BLaER1 (cell line): ENCODE data around the gene MRPS27.

ENCODE experiments used
- H3K27ac ChIP-seq: shearing (Covaris generic); formaldehyde crosslinking; 2 replicates; pipeline ENCODE4 v1.8.1; 2022
- H3K27me3 ChIP-seq: shearing (Covaris generic); formaldehyde crosslinking; 2 replicates; pipeline ENCODE4 v1.8.1; 2022
- H3K36me3 ChIP-seq: shearing (Covaris generic); formaldehyde crosslinking; 2 replicates; pipeline ENCODE4 v1.8.1; 2022
- H3K4me1 ChIP-seq: shearing (Covaris generic); formaldehyde crosslinking; 2 replicates; pipeline ENCODE4 v1.8.1; 2022
- H3K4me2 ChIP-seq: shearing (Covaris generic); formaldehyde crosslinking; 2 replicates; pipeline ENCODE4 v1.8.1; 2022
- H3K4me3 ChIP-seq: shearing (Covaris generic); formaldehyde crosslinking; 2 replicates; pipeline ENCODE4 v1.8.1; 2022
- H3K9ac ChIP-seq: shearing (Covaris generic); formaldehyde crosslinking; 2 replicates; pipeline ENCODE4 v1.8.1; 2022
- H3K9me3 ChIP-seq: shearing (Covaris generic); formaldehyde crosslinking; 2 replicates; pipeline ENCODE4 v1.8.1; 2022
- H4K20me1 ChIP-seq: shearing (Covaris generic); formaldehyde crosslinking; 2 replicates; pipeline ENCODE4 v1.8.1; 2022
- Cebpa-rat ChIP-seq: shearing (Covaris generic); IDR thresholded peaks from 2 replicates; pipeline ENCODE4 v1.8.1; 2022

Gene MRPS27

GRCh38 chr5:72243706-72244105 is 76.3 kb downstream of the MRPS27 start:
- Histone ChIP-seq H3K27me3 (no peaks in the 10 kb centered on the region), H4K20me1 (no peaks in the 10 kb centered on the region; the same call in 1 of the 2 replicates), H3K4me1 (peaks cover 18% of the 10 kb centered on the region), H3K9me3 (no peaks in the 10 kb centered on the region), H3K27ac (no peak overlapping the region), H3K4me3 (no peak overlapping the region), H3K9ac (no peak overlapping the region), H3K4me2 (no peak overlapping the region), H3K36me3 (peaks cover 13% of the 10 kb centered on the region; the same call in 1 of the 2 replicates)
- no peak for TF ChIP-seq Cebpa-rat

- Histone ChIP-seq H3K9ac (no peak overlapping the region), H4K20me1 (no peaks in the 10 kb centered on the region; the same call in 1 of the 2 replicates), H3K27me3 (no peaks in the 10 kb centered on the region), H3K4me1 (peaks cover 18% of the 10 kb centered on the region), H3K27ac (no peak overlapping the region), H3K36me3 (peaks cover 18% of the 10 kb centered on the region), H3K9me3 (no peaks in the 10 kb centered on the region), H3K4me2 (no peak overlapping the region), H3K4me3 (no peak overlapping the region)
- no peak for TF ChIP-seq Cebpa-rat
Measured at GRCh38 chr5:72242796-72243475, 77.1 kb downstream of the MRPS27 start.

GRCh38 chr5:72241346-72242003 is 78.6 kb downstream of the MRPS27 start:
- Histone ChIP-seq H3K9me3 (no peaks in the 10 kb centered on the region), H4K20me1 (no peaks in the 10 kb centered on the region; the same call in 1 of the 2 replicates), H3K9ac (no peak overlapping the region), H3K36me3 (peaks cover 33% of the 10 kb centered on the region), H3K4me3 (no peak overlapping the region), H3K27ac (no peak overlapping the region), H3K4me1 (peaks cover 5% of the 10 kb centered on the region; the same call in 1 of the 2 replicates), H3K4me2 (no peak overlapping the region), H3K27me3 (no peaks in the 10 kb centered on the region)
- no peak for TF ChIP-seq Cebpa-rat

- Histone ChIP-seq H3K27me3 (no peaks in the 10 kb centered on the region), H3K9ac (no peak overlapping the region), H4K20me1 (no peaks in the 10 kb centered on the region; the same call in 1 of the 2 replicates), H3K4me1 (no peaks in the 10 kb centered on the region), H3K9me3 (no peaks in the 10 kb centered on the region), H3K4me3 (no peak overlapping the region), H3K36me3 (peaks cover 53% of the 10 kb centered on the region), H3K4me2 (no peak overlapping the region), H3K27ac (no peak overlapping the region)
- no peak for TF ChIP-seq Cebpa-rat
Measured at GRCh38 chr5:72238712-72239445, 81.2 kb downstream of the MRPS27 start.

- H3K27ac ChIP-seq: no peak overlapping the region
- no peaks in the 10 kb centered on the region for H3K9me3 ChIP-seq
- no peaks in the 10 kb centered on the region; the same call in 1 of the 2 replicates for H4K20me1 ChIP-seq
- no peak for TF ChIP-seq Cebpa-rat
- H3K36me3 ChIP-seq: peaks cover 59% of the 10 kb centered on the region
- no peak overlapping the region for H3K9ac ChIP-seq
- peaks cover 2% of the 10 kb centered on the region for H3K4me1 ChIP-seq
- H3K4me3 ChIP-seq: no peak overlapping the region
- no peak overlapping the region for H3K4me2 ChIP-seq
- H3K27me3 ChIP-seq: no peaks in the 10 kb centered on the region
Measured at GRCh38 chr5:72237879-72238278, 82.2 kb downstream of the MRPS27 start.

GRCh38 chr5:72237415-72237814 is 82.6 kb downstream of the MRPS27 start:
- H3K27ac ChIP-seq: no peak overlapping the region
- H3K4me2 ChIP-seq: no peak overlapping the region
- no peak overlapping the region for H3K4me3 ChIP-seq
- peaks cover 64% of the 10 kb centered on the region for H3K36me3 ChIP-seq
- no peaks in the 10 kb centered on the region; the same call in 1 of the 2 replicates for H4K20me1 ChIP-seq
- H3K9ac ChIP-seq: no peak overlapping the region
- H3K9me3 ChIP-seq: no peaks in the 10 kb centered on the region
- no peaks in the 10 kb centered on the region for H3K27me3 ChIP-seq
- peaks cover 7% of the 10 kb centered on the region for H3K4me1 ChIP-seq
- TF ChIP-seq Cebpa-rat: no peak

GRCh38 chr5:72235725-72236124 is 84.3 kb downstream of the MRPS27 start:
- TF ChIP-seq Cebpa-rat: no peak
- Histone ChIP-seq H3K27ac (no peak overlapping the region), H3K27me3 (no peaks in the 10 kb centered on the region), H3K9me3 (no peaks in the 10 kb centered on the region), H3K36me3 (peaks cover 69% of the 10 kb centered on the region), H3K4me3 (no peak overlapping the region), H3K9ac (no peak overlapping the region), H3K4me1 (peaks cover 10% of the 10 kb centered on the region), H3K4me2 (no peak overlapping the region), H4K20me1 (no peaks in the 10 kb centered on the region; the same call in 1 of the 2 replicates)

- no peak for TF ChIP-seq Cebpa-rat
- peaks cover 78% of the 10 kb centered on the region for H3K36me3 ChIP-seq
- H3K4me3 ChIP-seq: no peak overlapping the region
- no peak overlapping the region for H3K9ac ChIP-seq
- no peak overlapping the region for H3K4me2 ChIP-seq
- H4K20me1 ChIP-seq: no peaks in the 10 kb centered on the region; the same call in 1 of the 2 replicates
- H3K27me3 ChIP-seq: no peaks in the 10 kb centered on the region
- H3K9me3 ChIP-seq: no peaks in the 10 kb centered on the region
- H3K27ac ChIP-seq: no peak overlapping the region
- peaks cover 10% of the 10 kb centered on the region for H3K4me1 ChIP-seq
Measured at GRCh38 chr5:72234868-72235267, 85.2 kb downstream of the MRPS27 start.

- Histone ChIP-seq H3K4me3 (no peak overlapping the region), H3K9me3 (no peaks in the 10 kb centered on the region), H3K36me3 (peaks cover 83% of the 10 kb centered on the region), H3K4me1 (peaks cover 10% of the 10 kb centered on the region), H4K20me1 (no peaks in the 10 kb centered on the region; the same call in 1 of the 2 replicates), H3K27ac (no peak overlapping the region), H3K27me3 (no peaks in the 10 kb centered on the region), H3K9ac (no peak overlapping the region), H3K4me2 (no peak overlapping the region)
- TF ChIP-seq Cebpa-rat: no peak
Measured at GRCh38 chr5:72234265-72234700, 85.8 kb downstream of the MRPS27 start.
